GM12872 (cell line): ENCODE measurements around the gene AK1.

Experiments used
- TF ChIP-seq, protein P1 (sequence below): IDR thresholded peaks from 3 replicates; pipeline ENCODE4 v1.5.1; 2011; ENCODE audit warnings: low read depth, mild to moderate bottlenecking, low read length, moderate library complexity; ENCODE audit not compliant: insufficient read depth

Gene AK1

DNA sequence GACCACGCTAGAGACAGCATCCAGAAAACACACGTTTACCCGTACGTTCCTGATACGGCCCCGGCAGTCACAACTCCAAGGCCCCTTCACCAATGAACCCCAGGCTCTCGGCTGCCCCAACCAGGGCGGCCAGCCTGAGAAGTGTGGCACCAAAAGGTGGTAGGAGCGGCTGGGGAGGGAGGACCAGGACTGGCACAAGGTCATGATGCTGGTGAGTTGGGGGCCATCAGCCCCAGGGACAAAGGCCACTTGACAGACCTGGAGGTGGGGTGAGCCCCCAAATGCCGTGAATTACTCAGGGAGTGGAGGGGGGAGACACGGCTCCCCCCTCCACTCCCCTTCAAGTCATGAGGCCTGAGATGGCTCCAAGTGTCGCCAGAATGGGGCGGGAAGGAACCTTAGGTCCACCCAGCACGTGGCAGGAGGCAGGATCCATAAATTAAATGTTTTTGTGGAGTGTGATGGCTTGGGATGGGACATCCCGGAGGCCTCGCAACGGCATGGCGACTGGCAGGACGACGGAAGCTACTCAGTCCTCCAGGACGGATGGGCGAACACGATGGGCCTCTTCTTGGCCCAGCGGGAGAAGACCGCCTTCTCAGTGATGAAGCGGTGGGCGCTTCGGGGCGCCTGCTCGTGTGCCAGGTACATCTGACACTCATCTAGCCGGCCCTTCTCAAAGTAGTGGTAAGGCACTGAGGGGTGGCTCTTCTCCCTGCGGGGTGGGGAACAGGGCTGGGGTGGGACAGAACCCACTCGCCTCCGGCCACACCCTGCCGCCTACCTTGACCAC lies 30.6 kb upstream of the AK1 start:
- TF ChIP-seq, protein P1, sequence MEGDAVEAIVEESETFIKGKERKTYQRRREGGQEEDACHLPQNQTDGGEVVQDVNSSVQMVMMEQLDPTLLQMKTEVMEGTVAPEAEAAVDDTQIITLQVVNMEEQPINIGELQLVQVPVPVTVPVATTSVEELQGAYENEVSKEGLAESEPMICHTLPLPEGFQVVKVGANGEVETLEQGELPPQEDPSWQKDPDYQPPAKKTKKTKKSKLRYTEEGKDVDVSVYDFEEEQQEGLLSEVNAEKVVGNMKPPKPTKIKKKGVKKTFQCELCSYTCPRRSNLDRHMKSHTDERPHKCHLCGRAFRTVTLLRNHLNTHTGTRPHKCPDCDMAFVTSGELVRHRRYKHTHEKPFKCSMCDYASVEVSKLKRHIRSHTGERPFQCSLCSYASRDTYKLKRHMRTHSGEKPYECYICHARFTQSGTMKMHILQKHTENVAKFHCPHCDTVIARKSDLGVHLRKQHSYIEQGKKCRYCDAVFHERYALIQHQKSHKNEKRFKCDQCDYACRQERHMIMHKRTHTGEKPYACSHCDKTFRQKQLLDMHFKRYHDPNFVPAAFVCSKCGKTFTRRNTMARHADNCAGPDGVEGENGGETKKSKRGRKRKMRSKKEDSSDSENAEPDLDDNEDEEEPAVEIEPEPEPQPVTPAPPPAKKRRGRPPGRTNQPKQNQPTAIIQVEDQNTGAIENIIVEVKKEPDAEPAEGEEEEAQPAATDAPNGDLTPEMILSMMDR: no peak

DNA sequence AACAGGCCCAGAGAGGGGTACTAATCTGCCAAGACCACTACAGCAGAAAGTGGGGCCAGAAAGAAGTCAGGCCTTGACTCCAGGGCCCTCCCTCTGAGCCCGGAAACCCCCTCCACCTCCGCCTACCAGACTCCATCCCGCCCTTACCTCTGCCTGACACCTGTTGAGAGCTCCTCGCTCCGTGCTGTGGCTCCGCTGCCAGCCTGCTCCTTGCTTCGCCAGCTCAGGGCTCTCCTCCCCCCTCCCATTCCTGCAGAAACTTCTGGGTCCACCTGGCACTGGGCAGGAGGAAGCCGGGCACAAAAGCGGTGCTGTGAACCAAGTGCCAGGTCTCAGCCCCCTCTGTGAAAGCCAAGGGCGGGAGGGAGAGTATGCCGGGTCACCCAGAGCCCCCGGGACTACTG lies 28.3 kb upstream of the AK1 start:
- TF ChIP-seq, protein P1: no peak

GRCh38 chr9:127905004-127905728 lies 27.7 kb upstream of the AK1 start:
- TF ChIP-seq, protein P1: no peak

DNA sequence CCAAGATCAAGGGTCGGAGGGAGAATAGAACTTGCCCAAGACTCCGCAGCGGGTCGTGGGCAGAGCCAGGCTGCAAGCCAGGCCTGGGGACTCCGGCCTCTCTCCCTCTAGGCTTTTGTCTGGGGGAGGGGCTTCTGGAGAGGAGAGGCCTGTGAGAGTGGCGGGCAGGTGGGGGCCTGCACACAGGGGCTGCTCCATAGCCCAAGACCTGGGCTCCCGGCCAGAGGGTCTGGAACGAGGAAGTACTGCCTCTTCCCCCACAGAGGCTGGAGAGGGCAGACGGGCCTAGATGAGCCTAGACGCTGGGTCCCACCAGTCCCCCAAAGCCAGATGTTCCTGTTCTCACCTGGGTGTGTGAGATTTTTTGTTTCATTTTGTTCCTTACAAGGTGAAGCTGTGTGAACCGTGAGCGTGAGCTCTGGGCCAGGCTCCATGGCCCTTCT lies 27.1 kb upstream of the AK1 start:
- TF ChIP-seq, protein P1: no peak

- TF ChIP-seq, protein P1: no peak
Measured at GRCh38 chr9:127903557-127904475, 26.3 kb upstream of the AK1 start.

- TF ChIP-seq, protein P1: 0 out of 3 replicates have a peak, but pooled peaks have one; percentile 4
Measured at GRCh38 chr9:127899128-127899943, 21.9 kb upstream of the AK1 start, which contains the start of gene ST6GALNAC6. Gene ST6GALNAC6 (minus strand): TSS chr9:127899603. CDS start chr9:127897981, 1,622 bp downstream.
